Measurements from ENCODE around the gene NUDT8.

DNA sequence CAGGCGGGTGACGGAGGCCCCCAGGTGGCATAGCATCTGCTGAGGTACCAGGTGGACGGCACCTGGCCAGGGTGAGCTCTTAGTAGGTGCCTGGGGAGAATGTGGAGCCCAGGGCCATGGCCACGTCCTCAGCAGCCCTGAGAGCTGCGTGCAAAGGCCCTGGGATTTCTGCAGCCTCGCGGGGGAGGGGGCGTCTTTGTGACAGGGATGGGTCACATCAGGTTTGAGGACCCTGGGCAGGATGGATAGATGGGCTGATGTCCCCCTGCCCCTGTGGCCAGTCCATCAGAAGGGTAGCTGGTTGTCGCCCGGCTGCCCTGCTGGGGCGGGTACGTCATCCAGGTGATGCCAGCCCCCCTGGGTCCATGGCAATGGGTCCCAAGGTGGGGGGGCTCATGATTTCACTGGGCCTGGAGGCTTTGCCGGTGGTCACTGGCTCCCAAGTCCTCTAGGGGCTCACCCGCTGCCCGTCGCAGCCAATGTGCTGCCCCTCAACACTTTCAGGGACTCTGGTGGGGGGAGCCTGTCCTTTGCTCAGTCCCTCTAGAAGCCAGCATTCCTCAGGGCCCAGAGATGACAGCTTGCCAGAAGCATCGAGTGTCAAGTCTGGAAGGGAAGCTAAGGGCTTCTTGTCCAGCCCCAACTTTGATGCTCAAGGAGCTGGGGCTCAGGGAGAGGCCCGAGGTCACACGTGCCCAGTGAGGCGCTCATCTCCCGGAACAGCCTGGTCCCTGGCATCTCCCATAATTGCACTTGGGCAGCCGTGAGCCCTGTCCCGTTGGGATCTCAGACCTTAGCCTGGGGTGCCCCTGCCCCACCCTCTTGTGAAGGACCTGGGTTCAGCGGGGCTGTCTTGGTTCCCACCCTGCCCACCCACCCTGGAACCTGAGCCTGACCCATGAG is 9.0 kb upstream of the NUDT8 start:
- TF ChIP-seq, protein P1, sequence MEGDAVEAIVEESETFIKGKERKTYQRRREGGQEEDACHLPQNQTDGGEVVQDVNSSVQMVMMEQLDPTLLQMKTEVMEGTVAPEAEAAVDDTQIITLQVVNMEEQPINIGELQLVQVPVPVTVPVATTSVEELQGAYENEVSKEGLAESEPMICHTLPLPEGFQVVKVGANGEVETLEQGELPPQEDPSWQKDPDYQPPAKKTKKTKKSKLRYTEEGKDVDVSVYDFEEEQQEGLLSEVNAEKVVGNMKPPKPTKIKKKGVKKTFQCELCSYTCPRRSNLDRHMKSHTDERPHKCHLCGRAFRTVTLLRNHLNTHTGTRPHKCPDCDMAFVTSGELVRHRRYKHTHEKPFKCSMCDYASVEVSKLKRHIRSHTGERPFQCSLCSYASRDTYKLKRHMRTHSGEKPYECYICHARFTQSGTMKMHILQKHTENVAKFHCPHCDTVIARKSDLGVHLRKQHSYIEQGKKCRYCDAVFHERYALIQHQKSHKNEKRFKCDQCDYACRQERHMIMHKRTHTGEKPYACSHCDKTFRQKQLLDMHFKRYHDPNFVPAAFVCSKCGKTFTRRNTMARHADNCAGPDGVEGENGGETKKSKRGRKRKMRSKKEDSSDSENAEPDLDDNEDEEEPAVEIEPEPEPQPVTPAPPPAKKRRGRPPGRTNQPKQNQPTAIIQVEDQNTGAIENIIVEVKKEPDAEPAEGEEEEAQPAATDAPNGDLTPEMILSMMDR (optimal IDR thresholded peaks at IDR 0.05 in 1 of 3, IDR thresholded peaks at IDR 0.05 in 1 of 3, conservative IDR thresholded peaks at IDR 0.05 in 1 of 3; ENCODE audit: extremely low read depth in 1 of 3, insufficient read depth in 2 of 3, low read length in 3 of 3): no peak
- TF ChIP-seq EZH2 (IDR thresholded peaks at IDR 0.05; ENCODE audit: low read length): no peak
